GM21723 (cell line): ENCODE results near the gene SAT2.
A peak's percentile ranks its signal among the peaks of the same experiment; 100 is the strongest.
"Not testable (repeated sequence)": the region's sequence is repeated elsewhere in the genome, so short reads cannot be mapped to it uniquely, and the experiment has no call there.

Source experiments
- ATAC-seq: cut with Tn5 transposase; IDR thresholded peaks from one replicate; pipeline ENCODE4 v1.9.1; 2021; ENCODE audit warnings: mild to moderate bottlenecking, moderate library complexity; ENCODE audit not compliant: unreplicated experiment

SAT2 gene

DNA sequence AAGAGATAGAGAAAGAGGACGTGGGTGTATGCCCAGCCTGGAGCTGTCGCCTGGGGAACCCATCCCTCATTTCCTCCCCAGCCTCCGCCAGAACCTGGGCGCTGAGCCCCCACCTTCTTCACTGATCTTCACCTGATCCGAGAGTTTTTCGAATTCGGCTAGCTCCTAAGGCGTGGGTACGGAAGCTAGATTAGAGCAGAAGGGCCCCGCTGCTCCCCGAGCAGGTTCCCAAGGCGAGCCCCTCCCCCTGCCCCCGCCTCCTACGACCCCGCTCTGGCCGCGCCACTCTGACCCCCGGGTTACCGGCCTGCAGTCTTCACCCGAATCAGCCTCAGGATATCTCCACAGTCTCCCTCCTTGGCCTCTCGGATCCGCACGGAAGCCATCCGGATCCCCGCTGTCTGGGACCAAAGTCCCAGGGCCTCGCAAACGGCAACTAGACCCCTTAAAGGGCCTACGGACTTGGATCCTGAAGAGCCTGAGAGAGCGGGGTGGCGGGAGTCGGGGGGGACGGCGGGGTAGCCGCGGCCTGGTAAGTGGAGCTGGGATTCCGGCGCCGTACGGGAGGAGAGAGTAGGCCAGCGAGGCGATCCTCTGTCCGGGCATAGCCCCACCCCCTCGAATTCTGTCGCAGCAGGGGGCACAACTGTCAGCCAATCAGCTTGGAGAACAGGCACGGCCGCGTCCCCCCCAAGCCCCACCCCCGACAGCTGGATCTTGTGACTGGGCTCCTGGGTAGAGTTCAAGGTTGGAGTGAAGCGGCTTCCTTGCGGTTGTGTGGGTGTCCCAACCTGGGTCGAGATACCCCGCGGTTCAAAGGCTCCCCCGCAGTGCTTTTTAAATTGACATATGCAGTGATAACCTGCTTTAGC, at the start of gene SAT2:
Gene SAT2, minus strand, starts transcription at position 572 of the 872 bp plus-strand sequence. Its CDS starts 186 bp downstream, at position 386.
- ATAC-seq, result peak; percentile 77

DNA sequence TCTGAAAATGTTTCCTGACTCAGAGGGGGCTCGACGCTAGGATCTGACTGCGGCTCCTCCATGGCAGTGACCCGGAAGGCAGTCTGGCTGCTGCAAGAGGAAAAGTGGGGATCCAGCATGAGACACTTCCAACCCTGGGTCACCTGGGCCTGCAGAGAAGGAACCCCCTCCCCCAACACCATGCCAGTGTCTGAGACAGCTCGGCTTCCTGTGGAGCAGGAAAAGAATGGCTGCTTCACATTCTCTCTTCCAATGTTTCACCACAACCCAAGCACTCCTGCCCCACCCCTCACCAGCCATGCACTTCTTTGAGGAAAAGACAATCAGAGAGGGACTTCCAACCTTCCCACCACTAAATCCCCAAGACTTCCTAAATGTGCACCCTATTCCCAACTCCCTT, 48.9 kb upstream of the SAT2 start:
- no peak for ATAC-seq

DNA sequence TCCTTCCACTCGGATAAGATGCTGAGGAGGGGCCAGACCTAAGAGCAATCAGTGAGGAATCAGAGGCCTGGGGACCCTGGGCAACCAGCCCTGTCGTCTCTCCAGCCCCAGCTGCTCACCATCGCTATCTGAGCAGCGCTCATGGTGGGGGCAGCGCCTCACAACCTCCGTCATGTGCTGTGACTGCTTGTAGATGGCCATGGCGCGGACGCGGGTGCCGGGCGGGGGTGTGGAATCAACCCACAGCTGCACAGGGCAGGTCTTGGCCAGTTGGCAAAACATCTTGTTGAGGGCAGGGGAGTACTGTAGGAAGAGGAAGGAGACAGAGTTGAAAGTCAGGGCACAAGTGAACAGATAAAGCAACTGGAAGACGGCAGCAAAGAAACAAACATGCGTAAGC, 47.3 kb upstream of the SAT2 start:
- ATAC-seq, result no peak

DNA sequence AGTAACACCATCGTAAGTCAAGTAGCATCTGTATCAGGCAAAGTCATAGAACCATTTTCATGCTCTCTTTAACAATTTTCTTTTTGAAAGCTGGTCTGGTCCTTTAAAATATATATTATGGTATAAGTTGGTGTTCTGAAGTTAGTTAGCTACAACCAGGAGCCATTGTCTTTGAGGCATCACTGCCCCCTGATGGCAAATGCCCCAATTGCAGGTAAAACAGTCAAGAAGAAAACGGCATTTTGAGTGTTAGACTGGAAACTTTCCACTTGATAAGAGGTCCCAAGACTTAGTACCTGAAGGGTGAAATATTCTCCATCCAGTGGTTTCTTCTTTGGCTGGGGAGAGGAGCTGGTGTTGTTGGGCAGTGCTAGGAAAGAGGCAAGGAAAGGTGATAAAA, 45.6 kb upstream of the SAT2 start:
- ATAC-seq, result no peak

DNA sequence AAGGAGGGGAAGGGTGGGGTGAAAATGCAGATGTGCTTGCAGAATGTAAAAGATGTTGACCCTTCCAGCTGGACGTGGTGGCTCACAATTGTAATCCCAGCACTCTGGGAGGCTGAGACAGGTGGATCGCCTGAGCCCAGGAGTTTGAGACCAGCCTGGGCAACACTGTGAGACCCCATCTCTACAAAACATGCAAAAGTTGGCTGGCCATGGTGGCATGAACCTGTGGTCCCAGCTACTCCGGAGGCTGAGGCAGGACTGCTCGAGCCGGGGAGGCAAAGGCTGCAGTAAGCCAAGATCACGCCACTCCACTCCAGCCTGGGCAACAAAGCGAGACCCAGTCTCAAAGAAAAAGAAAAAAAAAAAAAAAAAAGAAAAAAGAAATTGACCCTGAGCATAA, 40.9 kb upstream of the SAT2 start:
- ATAC-seq, result no peak

DNA sequence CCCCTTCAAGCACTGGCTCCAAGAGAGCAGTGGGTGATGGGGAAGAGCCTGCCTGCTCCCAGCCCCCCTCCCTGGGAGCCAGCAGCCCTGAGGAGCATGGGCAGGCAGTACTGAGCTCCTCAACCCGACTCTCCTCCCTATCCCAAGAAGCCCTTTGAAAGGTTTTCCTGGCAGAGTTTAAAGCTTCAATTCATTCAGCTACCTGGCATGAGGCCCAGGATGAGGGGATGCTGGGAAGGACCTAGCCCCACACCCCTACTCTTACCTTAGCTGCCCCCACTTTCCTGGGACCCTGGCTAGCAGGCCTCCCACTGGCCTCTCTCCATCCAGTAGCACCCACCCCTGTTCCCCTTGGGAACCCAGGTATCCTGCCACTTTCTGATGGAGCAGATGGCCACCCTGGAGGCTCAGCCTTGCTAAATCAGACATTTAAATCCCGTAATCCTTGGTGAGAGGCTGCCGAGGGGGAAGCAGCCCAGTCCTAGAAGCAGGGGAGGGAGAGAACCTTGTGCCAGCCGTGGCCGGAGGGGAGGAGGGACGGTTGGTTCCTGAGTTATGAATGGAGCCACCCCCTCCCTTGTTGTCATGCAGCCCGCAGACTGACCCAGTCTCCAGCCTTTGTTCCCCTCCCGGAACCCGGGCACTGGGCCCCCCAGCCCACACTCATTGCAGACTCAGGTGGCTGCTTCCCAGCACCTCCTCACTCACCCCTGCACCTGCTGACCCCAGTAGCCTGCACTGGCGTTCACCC, 40.2 kb upstream of the SAT2 start:
- ATAC-seq, result no peak

DNA sequence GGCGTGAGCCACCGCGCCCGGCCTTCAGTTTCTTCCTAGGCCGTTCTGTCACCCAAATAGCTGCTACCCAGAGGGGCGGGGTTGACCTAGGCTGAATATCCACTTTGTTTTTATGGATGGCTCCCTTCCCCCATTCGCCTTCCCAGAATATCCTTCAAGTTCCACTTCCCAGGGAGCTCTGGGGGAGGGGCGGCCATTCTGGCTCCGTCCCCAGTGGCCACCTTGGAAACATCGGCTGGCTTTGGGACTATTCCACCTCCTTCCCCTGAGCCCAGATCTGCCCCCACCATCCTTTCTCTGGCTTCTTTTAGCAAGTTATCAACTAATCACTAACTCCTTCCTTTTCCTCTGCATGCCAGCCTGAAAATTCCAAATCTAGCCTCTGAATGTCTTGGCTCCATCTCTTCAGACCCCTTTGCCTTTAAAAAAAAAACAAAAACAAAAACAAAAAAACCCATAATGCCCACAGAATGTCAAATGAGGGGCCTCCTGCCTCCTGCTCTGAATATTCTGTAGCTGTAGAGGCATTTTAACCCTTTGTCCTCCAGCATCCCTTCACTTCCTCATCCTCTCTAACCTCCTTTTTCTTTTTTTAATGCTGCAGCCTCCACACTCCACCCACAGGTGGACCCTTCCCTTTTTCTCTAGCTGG, 29.5 kb upstream of the SAT2 start:
- no peak for ATAC-seq

DNA sequence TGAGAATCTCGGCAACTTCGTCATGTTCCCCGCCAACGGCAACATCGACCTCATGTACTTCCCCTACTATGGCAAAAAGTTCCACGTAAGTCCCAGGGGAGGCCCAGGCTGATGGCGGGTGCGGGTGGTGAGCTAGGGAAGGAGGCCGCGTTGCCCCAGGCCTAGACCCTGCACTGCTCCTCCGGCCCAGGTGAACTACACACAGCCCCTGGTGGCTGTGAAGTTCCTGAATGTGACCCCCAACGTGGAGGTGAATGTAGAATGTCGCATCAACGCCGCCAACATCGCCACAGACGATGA, 27.9 kb upstream of the SAT2 start:
- no peak for ATAC-seq

DNA sequence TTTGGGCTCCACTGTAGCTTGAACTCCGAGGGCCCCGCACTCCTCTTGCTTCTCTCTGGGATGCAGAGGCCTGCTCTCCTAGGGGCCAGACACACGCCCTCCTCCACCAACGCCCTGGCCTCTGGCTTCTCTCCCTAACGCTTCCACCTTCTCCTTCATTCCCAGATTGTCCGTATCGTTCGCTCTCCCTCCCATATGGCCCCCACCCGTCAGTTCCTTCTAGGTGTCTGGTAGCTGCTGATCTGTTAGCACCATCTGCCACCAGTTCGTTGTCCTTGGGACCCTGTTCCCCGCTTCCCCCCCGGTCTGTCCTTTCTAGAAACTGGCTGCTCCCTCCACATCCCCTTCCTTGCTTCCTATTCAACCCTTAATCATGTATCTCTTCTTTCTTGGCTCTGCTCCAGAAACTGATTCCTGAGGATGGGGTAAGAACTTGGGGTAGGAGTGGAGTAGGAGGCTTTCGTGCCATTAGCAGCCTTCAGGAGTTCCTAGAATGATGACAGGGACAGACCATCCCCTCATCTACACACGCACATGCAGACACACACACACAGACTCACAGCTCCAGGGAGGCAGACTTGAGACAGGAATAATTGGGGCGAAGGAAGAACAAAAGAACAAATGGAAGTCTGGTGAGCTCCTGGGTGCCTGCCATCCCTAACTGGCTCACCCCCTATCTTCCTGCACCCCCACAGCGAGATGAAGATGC, 27.4 kb upstream of the SAT2 start:
- ATAC-seq, result no peak

DNA sequence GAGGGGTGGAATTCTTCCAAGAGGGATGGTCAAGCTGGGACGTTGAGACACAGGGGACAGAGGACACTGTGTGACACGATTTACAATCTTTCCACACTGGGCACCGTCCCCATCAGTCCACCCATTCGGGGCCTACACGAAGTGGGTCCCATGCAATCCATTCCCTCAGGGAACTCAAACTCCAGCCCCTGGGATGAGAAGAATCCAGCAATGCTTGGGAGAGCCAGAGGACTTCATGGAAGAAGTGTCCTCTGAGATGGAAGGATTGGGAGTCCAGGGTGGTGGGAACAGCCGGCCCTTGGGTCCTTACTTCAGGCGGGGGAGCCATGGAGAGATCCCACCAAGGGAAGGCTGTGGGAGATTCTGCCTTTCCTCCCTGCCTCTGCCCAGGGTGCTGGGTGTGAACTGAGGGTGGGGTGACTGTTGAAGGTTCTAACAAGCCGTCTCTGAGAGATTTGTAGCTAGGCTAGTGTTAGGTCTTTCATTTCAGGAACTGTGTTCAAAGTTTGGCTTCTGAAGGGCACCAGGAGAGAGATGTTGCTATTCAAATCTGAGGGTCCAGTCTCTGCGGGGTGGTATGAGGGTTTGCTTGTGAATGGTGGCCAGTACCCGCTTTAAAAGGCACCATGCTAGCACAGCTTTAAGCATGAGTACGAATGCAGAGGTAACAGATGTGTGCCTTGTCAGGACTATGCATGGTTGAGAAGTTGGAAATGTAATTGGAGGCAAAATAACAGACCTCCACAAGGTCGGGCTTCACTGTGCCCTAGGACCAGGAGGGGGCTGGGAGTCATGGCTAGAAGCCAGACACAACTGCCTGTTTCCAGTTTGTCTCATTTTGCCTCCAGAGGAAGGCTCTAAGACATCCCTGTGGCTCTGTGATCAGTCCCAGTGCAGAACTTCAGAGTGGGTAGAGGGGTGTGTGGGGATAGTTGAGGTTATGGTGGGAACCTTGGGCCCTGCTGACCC, 25.1 kb upstream of the SAT2 start:
- no peak for ATAC-seq

DNA sequence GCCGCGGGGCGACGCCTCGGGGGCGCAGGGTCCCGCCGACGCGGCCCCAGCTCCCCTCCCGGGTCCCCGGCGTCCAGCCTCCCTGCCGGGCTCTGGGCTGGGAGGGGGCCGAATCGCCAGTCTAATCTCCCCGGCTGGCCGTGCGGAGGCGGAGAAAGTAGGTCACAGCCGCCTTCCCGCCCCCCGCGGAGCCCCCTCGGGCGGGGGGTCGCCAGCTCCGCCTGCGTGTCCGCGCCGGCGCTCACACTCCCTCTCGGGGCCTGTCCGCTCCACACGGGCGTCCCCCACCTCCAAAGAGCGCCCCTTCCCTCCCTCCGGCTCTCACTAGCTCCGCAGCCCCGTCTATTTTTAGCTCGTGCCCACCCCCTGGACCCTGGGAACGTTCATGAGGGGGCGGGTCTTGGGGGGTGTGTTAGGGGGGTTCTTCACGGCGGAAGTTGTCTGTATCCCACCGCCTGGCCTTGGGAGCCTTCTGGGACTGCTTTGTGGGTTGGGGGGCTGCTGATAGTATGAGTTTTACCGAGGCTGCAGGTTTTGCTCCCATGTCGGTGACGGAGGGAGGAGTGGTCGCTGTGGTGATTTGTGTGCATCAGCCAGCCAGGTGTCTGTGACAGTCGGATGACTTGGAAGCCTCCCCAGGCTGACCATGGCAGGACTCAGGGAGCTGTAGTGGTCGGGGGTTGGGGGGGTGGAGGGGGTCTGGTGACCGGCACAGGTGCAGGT, 24.2 kb upstream of the SAT2 start:
- no peak for ATAC-seq

DNA sequence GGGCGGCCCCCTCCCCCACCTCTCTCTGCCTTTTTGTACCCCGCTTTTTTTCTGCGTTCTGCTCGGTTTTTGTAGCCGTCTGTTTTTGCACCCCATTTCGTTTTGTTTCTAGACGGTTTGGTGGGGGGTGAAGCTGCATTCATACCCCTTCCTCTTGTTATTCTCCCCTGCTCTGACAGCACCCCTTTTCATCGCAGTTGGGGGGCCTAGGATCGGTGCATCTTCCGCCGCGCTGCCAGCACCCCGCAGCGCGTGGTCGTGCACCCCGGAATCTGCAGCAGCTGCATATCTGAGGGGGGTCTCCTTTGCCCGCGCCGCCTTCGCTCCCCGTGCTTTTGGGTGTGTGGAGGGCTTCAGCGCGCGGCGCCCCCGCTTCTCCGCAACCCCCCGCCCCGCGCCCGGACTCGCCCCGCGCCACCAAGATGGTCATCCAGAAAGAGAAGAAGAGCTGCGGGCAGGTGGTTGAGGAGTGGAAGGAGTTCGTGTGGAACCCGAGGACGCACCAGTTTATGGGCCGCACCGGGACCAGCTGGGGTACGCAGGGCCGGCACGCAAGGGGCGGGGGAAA, 23.6 kb upstream of the SAT2 start:
- ATAC-seq, result no peak

DNA sequence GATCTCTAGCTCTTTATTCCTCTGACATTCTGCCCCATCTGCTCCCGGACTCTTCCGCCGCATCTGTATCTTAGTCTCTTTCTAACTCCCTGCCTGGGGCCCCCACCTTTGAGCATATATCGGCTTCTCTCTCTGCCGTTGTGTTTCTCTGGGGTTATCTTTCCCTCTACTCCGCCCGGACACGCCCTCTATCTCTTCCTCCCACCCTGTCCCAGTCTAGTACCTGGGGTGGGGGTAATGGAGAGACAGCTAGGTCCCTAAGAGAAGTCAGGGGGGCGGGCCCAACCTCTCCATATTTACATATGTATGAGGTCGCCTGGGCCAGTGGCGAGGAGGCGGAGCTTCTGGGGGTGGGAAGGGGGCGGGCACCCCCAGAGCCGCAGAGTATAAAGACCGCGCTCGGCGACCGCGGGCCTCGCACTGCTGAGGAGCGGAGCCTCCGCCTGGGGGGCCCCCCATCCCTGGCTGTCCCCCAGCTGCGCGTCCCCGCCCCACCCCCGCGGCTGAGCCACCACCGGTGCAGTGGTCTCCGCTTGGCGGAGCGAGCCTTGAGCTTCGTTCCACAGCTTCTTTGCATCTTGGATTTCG, 23.0 kb upstream of the SAT2 start, which contains the start of gene ATP1B2:
Gene ATP1B2, plus strand, starts transcription at position 418 of the 588 bp plus-strand sequence. CDS start 593 bp downstream, outside the sequence.
- ATAC-seq, result no peak

DNA sequence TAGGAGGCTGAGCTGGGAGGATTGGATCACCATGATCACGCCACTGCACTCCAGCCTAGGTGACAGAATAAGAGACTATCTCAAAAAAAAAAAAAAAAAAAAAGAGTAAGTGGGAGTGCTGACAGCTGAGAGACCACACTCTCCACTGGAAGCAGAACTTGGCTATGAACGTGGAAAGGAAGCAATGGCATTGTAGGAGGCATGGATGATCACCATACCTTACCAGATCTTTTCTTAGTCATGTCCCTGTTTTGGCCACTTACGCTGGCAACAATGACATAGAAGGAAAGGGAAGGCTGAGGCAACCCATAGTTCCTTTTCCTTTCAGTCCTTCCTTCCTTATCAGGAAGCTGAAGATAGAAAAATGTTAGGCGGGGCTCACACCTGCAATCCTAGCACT, 19.4 kb upstream of the SAT2 start:
- ATAC-seq, result no peak

DNA sequence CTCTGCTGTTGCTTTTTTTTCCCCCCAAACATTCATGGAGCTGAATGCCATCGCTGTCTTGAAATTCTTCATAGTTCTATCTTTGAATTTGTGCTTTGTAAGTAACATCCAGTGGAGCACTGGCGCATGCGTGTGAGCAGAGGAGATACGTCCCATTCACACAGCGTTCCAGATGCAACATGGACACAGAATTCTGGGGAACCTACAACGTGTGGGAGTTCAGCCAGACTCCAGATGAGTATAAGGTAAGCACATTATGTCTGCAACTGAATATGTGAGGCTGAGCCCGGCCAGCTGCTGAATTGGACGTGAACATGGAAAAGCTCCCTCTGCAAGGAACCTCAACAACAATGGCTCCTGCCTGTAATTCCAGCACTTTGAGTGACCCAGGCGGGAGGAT, 18.8 kb upstream of the SAT2 start:
- ATAC-seq, result no peak

DNA sequence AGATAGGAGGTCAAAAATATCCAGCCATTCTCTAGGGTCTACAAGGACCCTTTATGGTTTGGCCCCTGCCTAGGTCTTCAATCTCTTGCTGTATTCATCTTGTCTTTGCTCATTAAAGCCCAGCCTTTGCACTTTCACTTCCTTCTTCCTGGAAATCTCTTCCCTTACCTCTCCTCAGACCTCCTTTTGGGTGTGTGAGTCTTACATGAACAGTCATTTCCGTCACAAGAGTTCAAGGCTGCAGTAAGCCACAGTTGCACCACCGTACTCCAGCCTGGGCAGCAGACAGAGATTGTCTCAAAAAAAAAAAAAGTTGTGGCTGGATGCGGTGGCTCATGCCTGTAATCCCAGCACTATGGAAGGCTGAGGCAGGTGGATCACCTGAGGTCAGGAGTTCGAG, 17.2 kb upstream of the SAT2 start:
- ATAC-seq, result no peak

DNA sequence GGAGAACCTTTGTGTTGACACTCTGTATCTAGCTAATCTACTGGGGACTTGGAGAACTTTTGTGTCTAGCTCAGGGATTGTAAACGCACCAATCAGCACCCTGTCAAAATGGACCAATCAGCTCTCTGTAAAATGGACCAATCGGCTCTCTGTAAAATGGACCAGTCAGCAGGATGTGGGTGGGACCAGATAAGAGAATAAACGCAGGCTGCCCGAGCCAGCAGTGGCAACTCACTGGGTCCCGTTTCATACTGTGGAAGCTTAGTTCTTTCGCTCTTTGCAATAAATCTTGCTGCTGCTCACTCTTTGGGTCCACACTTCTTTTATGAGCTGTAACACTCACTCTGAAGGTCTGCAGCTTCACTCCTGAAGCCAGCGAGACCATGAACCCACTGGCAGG, 14.0 kb upstream of the SAT2 start:
- not testable (repeated sequence) for ATAC-seq

DNA sequence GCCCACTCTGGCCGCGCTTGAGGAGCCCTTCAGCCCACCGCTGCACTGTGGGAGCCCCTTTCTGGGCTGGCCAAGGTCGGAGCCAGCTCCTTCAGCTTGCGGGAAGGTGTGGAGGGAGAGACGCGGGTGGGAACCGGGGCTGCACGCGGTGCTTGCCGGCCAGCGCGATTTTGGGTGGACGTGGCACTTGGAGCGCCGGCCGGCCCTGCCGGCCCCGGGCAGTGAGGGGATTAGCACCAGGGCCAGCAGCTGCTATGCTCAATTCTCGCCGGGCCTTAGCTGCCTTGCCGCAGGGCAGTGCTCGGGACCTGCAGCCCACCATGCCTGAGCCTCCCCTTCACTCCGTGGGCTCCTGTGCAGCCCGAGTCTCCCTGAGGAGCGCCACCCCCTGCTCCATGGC, 13.2 kb upstream of the SAT2 start:
- ATAC-seq, result no peak

DNA sequence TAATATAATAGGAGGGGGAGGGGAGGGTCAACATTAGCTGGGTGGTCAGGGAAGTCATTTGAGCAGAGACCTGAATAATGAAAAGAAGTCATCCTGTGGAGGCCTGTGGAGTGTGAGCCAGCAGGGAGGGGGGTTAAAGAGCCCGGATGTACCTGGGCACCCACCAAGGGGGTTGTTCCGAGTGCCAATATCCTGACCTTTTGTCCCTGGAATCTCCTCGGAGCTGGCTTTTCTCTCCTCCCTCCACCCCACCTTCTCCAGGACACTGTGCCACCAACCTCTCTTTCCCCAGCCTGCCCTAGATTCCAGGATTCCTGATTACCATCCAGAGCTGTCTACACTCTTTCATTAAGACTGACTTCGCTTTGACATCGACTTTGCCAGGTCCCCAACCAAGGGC, 8.5 kb upstream of the SAT2 start:
- no peak for ATAC-seq
